Hepatocyte (in vitro differentiated cells): ENCODE measurements around the gene MYL3. TPM values are rescaled to one million over a fixed set of nuclear protein-coding genes. Genes with fewer than 3 reads are reported as not detected.

Experiments
- DNase-seq: peaks from one replicate; pipeline ENCODE4 v3.0.0-alpha.2; 2016; ENCODE audit warnings: low spot score
- H2AFZ ChIP-seq: fragments of 200-600 bp; sonication (generic); 2 replicates; pipeline ENCODE4 v1.6.0; 2016; ENCODE audit warnings: antibody characterized with exemption, mild to moderate bottlenecking
- H3K27ac ChIP-seq: fragments of 200-600 bp; sonication (generic); 2 replicates; pipeline ENCODE4 v1.5.1; 2016; ENCODE audit warnings: mild to moderate bottlenecking
- H3K27me3 ChIP-seq: fragments of 200-600 bp; sonication (generic); 2 replicates; pipeline ENCODE4 v1.6.1; 2016
- H3K36me3 ChIP-seq: fragments of 200-600 bp; sonication (generic); replicated peaks from 2 replicates; pipeline ENCODE4 v1.5.1; 2016; ENCODE audit warnings: low read depth; ENCODE audit not compliant: insufficient read depth
- H3K4me1 ChIP-seq: fragments of 200-600 bp; sonication (generic); 2 replicates; pipeline ENCODE4 v1.5.1; 2016; ENCODE audit warnings: mild to moderate bottlenecking, moderate library complexity; ENCODE audit not compliant: insufficient read depth
- H3K4me2 ChIP-seq: fragments of 200-600 bp; sonication (generic); 2 replicates; pipeline ENCODE4 v1.6.0; 2016
- H3K4me3 ChIP-seq: fragments of 200-600 bp; sonication (generic); 2 replicates; pipeline ENCODE4 v1.5.1; 2016; ENCODE audit warnings: mild to moderate bottlenecking
- H3K79me2 ChIP-seq: fragments of 200-600 bp; sonication (generic); 2 replicates; pipeline ENCODE4 v1.6.0; 2017; ENCODE audit warnings: mild to moderate bottlenecking
- H3K9me2 ChIP-seq: fragments of 200-600 bp; sonication (generic); replicated peaks from 2 replicates; pipeline ENCODE4 v1.6.0; 2017; ENCODE audit warnings: mild to moderate bottlenecking; ENCODE audit not compliant: insufficient read depth
- H3K9me3 ChIP-seq: fragments of 200-600 bp; sonication (generic); 2 replicates; pipeline ENCODE4 v1.5.1; 2016; ENCODE audit warnings: low read depth, mild to moderate bottlenecking
- H4K20me1 ChIP-seq: fragments of 200-600 bp; sonication (generic); 2 replicates; pipeline ENCODE4 v1.6.0; 2016; ENCODE audit warnings: mild to moderate bottlenecking; ENCODE audit not compliant: insufficient read depth, poor library complexity, severe bottlenecking
- EZH2 ChIP-seq: fragments of 200-600 bp; sonication (generic); IDR thresholded peaks from 2 replicates; pipeline ENCODE4 v1.6.1; 2016; ENCODE audit warnings: antibody characterized with exemption, mild to moderate bottlenecking, borderline replicate concordance
- EZH2phosphoT487 ChIP-seq: fragments of 200-600 bp; sonication (generic); IDR thresholded peaks from one replicate; pipeline ENCODE4 v1.6.1; 2018; ENCODE audit warnings: antibody characterized with exemption, mild to moderate bottlenecking, low read depth, moderate library complexity; ENCODE audit not compliant: unreplicated experiment, severe bottlenecking
- WGBS: methylation state at CpG from one replicate; pipeline ENCODE4 v1.1.6; 2016; ENCODE audit warnings: low lambda C conversion rate; ENCODE audit errors: missing lambda C conversion rate; 5-methylcytosine and 5-hydroxymethylcytosine counted together
- polyA plus RNA-seq: library from polyadenylated mRNA; unstranded; fragments of >200 nt; fragmentation: Nextera tagmentation; extraction: Ambion mirVana; gene quantifications from 2 replicates; pipeline ENCODE4 v1.2.1, GENCODE V29; 2016
- total RNA-seq: library from RNA; depleted of rRNA; stranded (reverse); fragments of >200 nt; gene quantifications from 2 replicates; pipeline ENCODE4 v1.2.3, GENCODE V29; 2014
- TF ChIP-seq, protein P1 (sequence below): fragments of 200-600 bp; sonication (generic); IDR thresholded peaks from 2 replicates; pipeline ENCODE4 v1.5.1; 2016; ENCODE audit warnings: antibody characterized with exemption, mild to moderate bottlenecking; ENCODE audit not compliant: poor library complexity

The MYL3 gene
- total and polyA plus RNA-seq, 2 experiments from 2014 or later = 9.5 to 9.7 TPM

DNA sequence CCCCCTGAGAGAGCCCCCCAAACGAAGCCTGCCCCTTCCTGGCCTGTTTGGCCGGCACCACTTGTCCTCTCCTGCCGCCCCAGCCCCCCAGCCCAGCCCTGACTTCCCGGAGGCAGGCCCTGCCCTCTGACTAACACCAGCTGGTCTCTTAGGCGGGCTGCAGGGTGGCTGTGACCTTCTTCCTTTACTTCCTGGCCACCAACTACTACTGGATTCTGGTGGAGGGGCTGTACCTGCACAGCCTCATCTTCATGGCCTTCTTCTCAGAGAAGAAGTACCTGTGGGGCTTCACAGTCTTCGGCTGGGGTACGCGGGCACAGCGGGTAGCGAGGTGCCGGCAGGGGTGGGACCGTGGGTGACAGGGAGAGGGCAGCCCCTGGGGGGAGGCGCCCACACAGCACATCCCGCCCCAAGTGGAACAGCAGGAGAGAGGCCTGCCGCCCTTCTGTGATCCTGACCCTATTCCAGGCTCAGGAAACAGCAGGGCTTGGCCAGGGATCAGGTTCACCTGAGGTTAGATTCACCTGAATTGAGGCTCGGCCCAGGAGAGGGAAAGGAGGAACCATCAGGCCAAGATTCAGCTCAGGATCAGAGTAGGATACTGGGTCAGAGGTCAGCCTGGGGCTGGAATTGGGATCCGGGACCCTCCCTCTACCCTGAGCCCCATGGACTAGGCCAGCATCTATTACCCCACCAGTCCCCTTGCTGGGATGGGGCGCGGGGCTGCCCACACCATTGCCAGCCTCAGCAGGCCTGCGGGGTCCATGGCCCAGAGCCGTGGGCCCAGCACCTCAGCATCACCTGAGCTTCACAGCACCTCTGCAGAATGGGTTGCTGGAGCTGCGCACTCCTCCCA is 36.1 kb upstream of the MYL3 start:
- DNase-seq = no peak
- H3K4me3 ChIP-seq = no peak overlapping the region
- H3K27me3 ChIP-seq = no peaks in the 10 kb centered on the region
- H3K9me2 ChIP-seq = no peaks in the 10 kb centered on the region
- H4K20me1 ChIP-seq = no peaks in the 10 kb centered on the region
- no peaks in the 10 kb centered on the region for H3K79me2 ChIP-seq
- no peaks in the 10 kb centered on the region for H3K36me3 ChIP-seq
- H3K27ac ChIP-seq = no peak overlapping the region
- no peak overlapping the region for H2AFZ ChIP-seq
- no peaks in the 10 kb centered on the region for H3K9me3 ChIP-seq
- 85% methylated on average over 13 of the region's 22 CpGs for WGBS
- no peaks in the 10 kb centered on the region for H3K4me1 ChIP-seq
- TF ChIP-seq, protein P1, sequence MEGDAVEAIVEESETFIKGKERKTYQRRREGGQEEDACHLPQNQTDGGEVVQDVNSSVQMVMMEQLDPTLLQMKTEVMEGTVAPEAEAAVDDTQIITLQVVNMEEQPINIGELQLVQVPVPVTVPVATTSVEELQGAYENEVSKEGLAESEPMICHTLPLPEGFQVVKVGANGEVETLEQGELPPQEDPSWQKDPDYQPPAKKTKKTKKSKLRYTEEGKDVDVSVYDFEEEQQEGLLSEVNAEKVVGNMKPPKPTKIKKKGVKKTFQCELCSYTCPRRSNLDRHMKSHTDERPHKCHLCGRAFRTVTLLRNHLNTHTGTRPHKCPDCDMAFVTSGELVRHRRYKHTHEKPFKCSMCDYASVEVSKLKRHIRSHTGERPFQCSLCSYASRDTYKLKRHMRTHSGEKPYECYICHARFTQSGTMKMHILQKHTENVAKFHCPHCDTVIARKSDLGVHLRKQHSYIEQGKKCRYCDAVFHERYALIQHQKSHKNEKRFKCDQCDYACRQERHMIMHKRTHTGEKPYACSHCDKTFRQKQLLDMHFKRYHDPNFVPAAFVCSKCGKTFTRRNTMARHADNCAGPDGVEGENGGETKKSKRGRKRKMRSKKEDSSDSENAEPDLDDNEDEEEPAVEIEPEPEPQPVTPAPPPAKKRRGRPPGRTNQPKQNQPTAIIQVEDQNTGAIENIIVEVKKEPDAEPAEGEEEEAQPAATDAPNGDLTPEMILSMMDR = no peak
- TF ChIP-seq EZH2 = no peak
- TF ChIP-seq EZH2phosphoT487 = no peak
- H3K4me2 ChIP-seq = no peak overlapping the region

DNA sequence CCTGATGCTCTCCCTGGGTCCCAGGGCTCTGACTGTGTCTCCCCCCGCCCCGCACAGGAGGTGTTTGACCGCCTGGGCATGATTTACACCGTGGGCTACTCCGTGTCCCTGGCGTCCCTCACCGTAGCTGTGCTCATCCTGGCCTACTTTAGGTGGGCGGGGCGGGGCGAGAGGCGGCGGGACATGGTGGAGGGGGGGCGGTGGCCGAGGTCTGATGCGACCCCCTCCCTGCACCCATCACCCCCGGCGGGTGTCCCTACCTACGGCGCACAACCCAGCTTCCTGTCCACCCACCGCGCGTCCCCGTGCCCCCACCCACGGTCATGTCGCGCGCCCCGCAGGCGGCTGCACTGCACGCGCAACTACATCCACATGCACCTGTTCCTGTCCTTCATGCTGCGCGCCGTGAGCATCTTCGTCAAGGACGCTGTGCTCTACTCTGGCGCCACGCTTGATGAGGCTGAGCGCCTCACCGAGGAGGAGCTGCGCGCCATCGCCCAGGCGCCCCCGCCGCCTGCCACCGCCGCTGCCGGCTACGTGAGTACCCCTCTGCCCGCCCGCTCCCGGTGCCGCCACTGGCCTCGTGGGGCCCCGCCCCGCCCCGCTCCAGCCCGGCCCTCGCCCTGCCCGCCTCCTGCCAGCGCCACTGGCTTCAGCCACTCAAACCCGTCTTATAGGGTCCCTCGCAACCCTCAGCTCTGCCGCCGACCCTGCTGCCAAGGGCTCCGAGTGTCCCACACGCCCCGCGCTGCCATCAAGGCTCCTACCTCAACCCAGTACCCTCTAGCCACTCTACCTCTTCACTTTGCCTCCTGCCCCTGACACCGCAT is 35.3 kb upstream of the MYL3 start:
- no peaks in the 10 kb centered on the region for H3K4me1 ChIP-seq
- no peak overlapping the region for H3K4me2 ChIP-seq
- no peaks in the 10 kb centered on the region for H3K79me2 ChIP-seq
- TF ChIP-seq EZH2phosphoT487 (no peak), EZH2 (no peak)
- TF ChIP-seq, protein P1 = no peak
- no peaks in the 10 kb centered on the region for H3K36me3 ChIP-seq
- no peaks in the 10 kb centered on the region for H3K9me3 ChIP-seq
- no peak overlapping the region for H3K27ac ChIP-seq
- 82% methylated on average over 29 of the region's 71 CpGs for WGBS
- no peaks in the 10 kb centered on the region for H3K27me3 ChIP-seq
- no peak overlapping the region for H2AFZ ChIP-seq
- H3K9me2 ChIP-seq = no peaks in the 10 kb centered on the region
- no peak overlapping the region for H3K4me3 ChIP-seq
- DNase-seq = no peak
- no peaks in the 10 kb centered on the region for H4K20me1 ChIP-seq

DNA sequence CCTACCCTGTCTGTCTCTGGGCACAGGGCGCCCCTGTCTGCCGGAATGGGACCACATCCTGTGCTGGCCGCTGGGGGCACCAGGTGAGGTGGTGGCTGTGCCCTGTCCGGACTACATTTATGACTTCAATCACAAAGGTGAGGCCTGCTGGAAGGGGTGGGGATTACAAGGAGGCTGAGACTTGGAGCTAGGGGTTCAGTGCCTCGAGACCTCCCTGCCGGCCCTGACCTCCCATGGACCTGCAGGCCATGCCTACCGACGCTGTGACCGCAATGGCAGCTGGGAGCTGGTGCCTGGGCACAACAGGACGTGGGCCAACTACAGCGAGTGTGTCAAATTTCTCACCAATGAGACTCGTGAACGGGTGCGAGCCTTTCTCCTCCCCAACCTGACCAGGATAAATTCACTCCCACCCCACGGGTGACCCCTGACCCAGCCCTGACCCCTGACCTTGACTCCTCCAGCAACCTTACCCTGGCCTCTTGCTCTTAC is 34.6 kb upstream of the MYL3 start:
- DNase-seq = no peak
- H3K36me3 ChIP-seq = no peaks in the 10 kb centered on the region
- H4K20me1 ChIP-seq = peaks cover 3% of the 10 kb centered on the region
- no peak overlapping the region for H3K4me2 ChIP-seq
- no peaks in the 10 kb centered on the region for H3K27me3 ChIP-seq
- WGBS = 87% methylated on average over 10 of the region's 15 CpGs
- H3K4me3 ChIP-seq = no peak overlapping the region
- peaks cover 4% of the 10 kb centered on the region for H3K4me1 ChIP-seq
- no peak overlapping the region for H3K27ac ChIP-seq
- no peaks in the 10 kb centered on the region for H3K9me3 ChIP-seq
- H3K79me2 ChIP-seq = no peaks in the 10 kb centered on the region
- no peaks in the 10 kb centered on the region for H3K9me2 ChIP-seq
- no peak for TF ChIP-seq EZH2phosphoT487
- TF ChIP-seq, protein P1 = no peak
- TF ChIP-seq EZH2 = no peak
- H2AFZ ChIP-seq = no peak overlapping the region
